ENCODE data around the gene EVI5L. TPM values are rescaled to one million over a fixed set of nuclear protein-coding genes. Genes with fewer than 3 reads are reported as not detected.

Gene EVI5L
- polyA plus RNA-seq, 1 donor from 2014 or later: 50.6 TPM

GRCh38 chr19:7885818-7886217 lies 55.8 kb downstream of the EVI5L start:
- H3K27ac ChIP-seq (ENCODE audit: low read length): no peak overlapping the region
- TF ChIP-seq POLR2AphosphoS5 (IDR thresholded peaks at IDR 0.05) (no peak), MXI1 (conservative IDR thresholded peaks at IDR 0.05; ENCODE audit: poor library complexity, severe bottlenecking) (no peak), EP300 (conservative IDR thresholded peaks at IDR 0.05; ENCODE audit: poor library complexity, severe bottlenecking) (no peak)
- TF ChIP-seq, protein P1, sequence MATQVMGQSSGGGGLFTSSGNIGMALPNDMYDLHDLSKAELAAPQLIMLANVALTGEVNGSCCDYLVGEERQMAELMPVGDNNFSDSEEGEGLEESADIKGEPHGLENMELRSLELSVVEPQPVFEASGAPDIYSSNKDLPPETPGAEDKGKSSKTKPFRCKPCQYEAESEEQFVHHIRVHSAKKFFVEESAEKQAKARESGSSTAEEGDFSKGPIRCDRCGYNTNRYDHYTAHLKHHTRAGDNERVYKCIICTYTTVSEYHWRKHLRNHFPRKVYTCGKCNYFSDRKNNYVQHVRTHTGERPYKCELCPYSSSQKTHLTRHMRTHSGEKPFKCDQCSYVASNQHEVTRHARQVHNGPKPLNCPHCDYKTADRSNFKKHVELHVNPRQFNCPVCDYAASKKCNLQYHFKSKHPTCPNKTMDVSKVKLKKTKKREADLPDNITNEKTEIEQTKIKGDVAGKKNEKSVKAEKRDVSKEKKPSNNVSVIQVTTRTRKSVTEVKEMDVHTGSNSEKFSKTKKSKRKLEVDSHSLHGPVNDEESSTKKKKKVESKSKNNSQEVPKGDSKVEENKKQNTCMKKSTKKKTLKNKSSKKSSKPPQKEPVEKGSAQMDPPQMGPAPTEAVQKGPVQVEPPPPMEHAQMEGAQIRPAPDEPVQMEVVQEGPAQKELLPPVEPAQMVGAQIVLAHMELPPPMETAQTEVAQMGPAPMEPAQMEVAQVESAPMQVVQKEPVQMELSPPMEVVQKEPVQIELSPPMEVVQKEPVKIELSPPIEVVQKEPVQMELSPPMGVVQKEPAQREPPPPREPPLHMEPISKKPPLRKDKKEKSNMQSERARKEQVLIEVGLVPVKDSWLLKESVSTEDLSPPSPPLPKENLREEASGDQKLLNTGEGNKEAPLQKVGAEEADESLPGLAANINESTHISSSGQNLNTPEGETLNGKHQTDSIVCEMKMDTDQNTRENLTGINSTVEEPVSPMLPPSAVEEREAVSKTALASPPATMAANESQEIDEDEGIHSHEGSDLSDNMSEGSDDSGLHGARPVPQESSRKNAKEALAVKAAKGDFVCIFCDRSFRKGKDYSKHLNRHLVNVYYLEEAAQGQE (IDR thresholded peaks at IDR 0.05; ENCODE audit: borderline replicate concordance): no peak
- TF ChIP-seq, protein P2, sequence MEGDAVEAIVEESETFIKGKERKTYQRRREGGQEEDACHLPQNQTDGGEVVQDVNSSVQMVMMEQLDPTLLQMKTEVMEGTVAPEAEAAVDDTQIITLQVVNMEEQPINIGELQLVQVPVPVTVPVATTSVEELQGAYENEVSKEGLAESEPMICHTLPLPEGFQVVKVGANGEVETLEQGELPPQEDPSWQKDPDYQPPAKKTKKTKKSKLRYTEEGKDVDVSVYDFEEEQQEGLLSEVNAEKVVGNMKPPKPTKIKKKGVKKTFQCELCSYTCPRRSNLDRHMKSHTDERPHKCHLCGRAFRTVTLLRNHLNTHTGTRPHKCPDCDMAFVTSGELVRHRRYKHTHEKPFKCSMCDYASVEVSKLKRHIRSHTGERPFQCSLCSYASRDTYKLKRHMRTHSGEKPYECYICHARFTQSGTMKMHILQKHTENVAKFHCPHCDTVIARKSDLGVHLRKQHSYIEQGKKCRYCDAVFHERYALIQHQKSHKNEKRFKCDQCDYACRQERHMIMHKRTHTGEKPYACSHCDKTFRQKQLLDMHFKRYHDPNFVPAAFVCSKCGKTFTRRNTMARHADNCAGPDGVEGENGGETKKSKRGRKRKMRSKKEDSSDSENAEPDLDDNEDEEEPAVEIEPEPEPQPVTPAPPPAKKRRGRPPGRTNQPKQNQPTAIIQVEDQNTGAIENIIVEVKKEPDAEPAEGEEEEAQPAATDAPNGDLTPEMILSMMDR (IDR thresholded peaks at IDR 0.05; ENCODE audit: poor library complexity, severe bottlenecking): no peak
- H4K20me1 ChIP-seq (ENCODE audit: insufficient read depth): no peaks in the 10 kb centered on the region
- no peak overlapping the region for H3K4me3 ChIP-seq (ENCODE audit: low read length)
- H3F3A ChIP-seq (ENCODE audit: insufficient read depth, low read length, poor library complexity, severe bottlenecking): no peaks in the 10 kb centered on the region
- H3K4me2 ChIP-seq (ENCODE audit: low read length): no peak overlapping the region
- peaks cover 15% of the 10 kb centered on the region for H3K27me3 ChIP-seq (ENCODE audit: insufficient read depth, low read depth, low read length)
- H3K36me3 ChIP-seq (ENCODE audit: insufficient read depth, low read length): no peaks in the 10 kb centered on the region
- no peaks in the 10 kb centered on the region for H3K9me3 ChIP-seq (ENCODE audit: low read length)
- no peak overlapping the region for H2AFZ ChIP-seq (ENCODE audit: low read depth, low read length)
- H3K9me2 ChIP-seq (ENCODE audit: insufficient read depth, low read length): no peaks in the 10 kb centered on the region
- no peak overlapping the region for H3K9ac ChIP-seq (ENCODE audit: low read length)
- H3K79me2 ChIP-seq (replicated peaks; ENCODE audit: insufficient read depth, low read length): no peaks in the 10 kb centered on the region

GRCh38 chr19:7887408-7888144 lies 57.6 kb downstream of the EVI5L start:
- H3K4me2 ChIP-seq (ENCODE audit: low read length): no peak overlapping the region

More at GRCh38 chr19:7887408-7888144, 57.6 kb downstream of the EVI5L start:
- no peak overlapping the region for H2AFZ ChIP-seq (ENCODE audit: low read depth, low read length)
- H3K79me2 ChIP-seq (replicated peaks; ENCODE audit: insufficient read depth, low read length): no peaks in the 10 kb centered on the region
- TF ChIP-seq, protein P1 (IDR thresholded peaks at IDR 0.05; ENCODE audit: borderline replicate concordance): no peak
- no peak for TF ChIP-seq SMC3 (conservative IDR thresholded peaks at IDR 0.05; ENCODE audit: poor library complexity)
- TF ChIP-seq POLR2AphosphoS5 (IDR thresholded peaks at IDR 0.05): no peak
- TF ChIP-seq, protein P2 (IDR thresholded peaks at IDR 0.05; ENCODE audit: poor library complexity, severe bottlenecking): no peak
- no peak for TF ChIP-seq EZH2 (IDR thresholded peaks at IDR 0.05; ENCODE audit: borderline replicate concordance, insufficient read depth, low read length, poor library complexity, severe bottlenecking)
- no peaks in the 10 kb centered on the region for H4K20me1 ChIP-seq (ENCODE audit: insufficient read depth)
- no peaks in the 10 kb centered on the region for H3F3A ChIP-seq (ENCODE audit: insufficient read depth, low read length, poor library complexity, severe bottlenecking)
- H3K4me3 ChIP-seq (ENCODE audit: low read length): no peak overlapping the region
- H3K36me3 ChIP-seq (ENCODE audit: insufficient read depth, low read length): no peaks in the 10 kb centered on the region
- H3K27ac ChIP-seq (ENCODE audit: low read length): no peak overlapping the region
- H3K9me2 ChIP-seq (ENCODE audit: insufficient read depth, low read length): no peaks in the 10 kb centered on the region
- no peak overlapping the region for H3K9ac ChIP-seq (ENCODE audit: low read length)
- H3K9me3 ChIP-seq (ENCODE audit: low read length): no peaks in the 10 kb centered on the region
- H3K27me3 ChIP-seq (ENCODE audit: insufficient read depth, low read depth, low read length): peaks cover 15% of the 10 kb centered on the region
